ENCODE results near the gene PTPN9. TPM values are rescaled to one million over a fixed set of nuclear protein-coding genes. Genes with fewer than 3 reads are reported as not detected.

The PTPN9 gene
- total RNA-seq, 1 experiment from 2014 or later = 42.2 TPM

- Histone ChIP-seq H3K18ac (ENCODE audit: insufficient read length, low read depth, low read length) (no peak overlapping the region), H2AK5ac (ENCODE audit: insufficient read length, low read length) (no peak overlapping the region), H4K5ac (ENCODE audit: insufficient read length, low read depth, low read length) (no peak overlapping the region), H4K8ac (replicated peaks; ENCODE audit: insufficient read length, low read depth, low read length) (no peak overlapping the region), H4K91ac (ENCODE audit: insufficient read length, low read depth, low read length) (no peak overlapping the region), H2BK120ac (ENCODE audit: low read depth, low read length, poor library complexity, severe bottlenecking) (no peak overlapping the region), H4K20me1 (ENCODE audit: control insufficient read depth, insufficient read depth, insufficient read length) (no peaks in the 10 kb centered on the region), H2BK12ac (ENCODE audit: insufficient read length, low read depth, low read length) (no peak overlapping the region), H3K4me1 (ENCODE audit: insufficient read depth, low read length) (no peaks in the 10 kb centered on the region), H3T11ph (ENCODE audit: low read length) (no peak overlapping the region), H3K27me3 (ENCODE audit: insufficient read depth, low read length) (no peaks in the 10 kb centered on the region), H3K23ac (ENCODE audit: insufficient read length, low read depth, low read length) (no peak overlapping the region), H3K4ac (ENCODE audit: low read depth, low read length) (no peak overlapping the region), H2BK15ac (ENCODE audit: low read depth, low read length) (no peak overlapping the region), H3K23me2 (ENCODE audit: insufficient read length, low read depth, low read length, poor library complexity, severe bottlenecking) (no peaks in the 10 kb centered on the region), H3K79me1 (ENCODE audit: insufficient read depth, low read depth, low read length, poor library complexity, severe bottlenecking) (no peaks in the 10 kb centered on the region), H3K14ac (ENCODE audit: insufficient read depth, low read length) (no peak overlapping the region), H2AFZ (ENCODE audit: low read length) (no peak overlapping the region), H2BK5ac (ENCODE audit: insufficient read length, low read length) (no peak overlapping the region), H3K79me2 (ENCODE audit: insufficient read depth, low read length) (no peaks in the 10 kb centered on the region), H3K4me2 (ENCODE audit: insufficient read depth, insufficient read length, low read length) (no peak overlapping the region), H2BK20ac (ENCODE audit: low read depth, low read length, poor library complexity, severe bottlenecking) (no peak overlapping the region), H3K56ac (ENCODE audit: insufficient read length, low read depth, low read length) (no peak overlapping the region), H3K9me3 (ENCODE audit: control insufficient read depth, low read depth, low read length) (no peaks in the 10 kb centered on the region), H3K9ac (ENCODE audit: extremely low read depth, insufficient read length, low read length) (no peak overlapping the region), H3K27ac (ENCODE audit: insufficient read length, low read depth, low read length) (no peak overlapping the region)
- Mint-ChIP-seq H3K4me1 (peaks cover 2 to 6% of the 10 kb centered on the region in 2 experiments; a peak in 2 of 4 replicates), H3K9me3 (no peaks in the 10 kb centered on the region), H3K27me3 (ENCODE audit: low read depth) (no peaks in the 10 kb centered on the region), H3K4me3 (no peak overlapping the region), H3K36me3 (ENCODE audit: insufficient read depth in 1 of 3, low read depth in 3 of 3) (peaks cover 34 to 85% (median 60%) of the 10 kb centered on the region in 3 experiments; a peak in 6 of 7 replicates), H3K27ac (no peak overlapping the region)
- DNase-seq = no peak
- WGBS (ENCODE audit: extremely low coverage, insufficient read length, low lambda C conversion rate) = no CpG with 5 or more reads among the region's 2 CpGs
- no peak for TF ChIP-seq CTCF (conservative IDR thresholded peaks at IDR 0.05)
These were observed 110.1 kb downstream of the PTPN9 start for GRCh38 chr15:75468913-75469598.

Measured in H9 (cell line).